ENCODE data around the gene LCP1.

GRCh38 chr13:46086985-46087384 lies 95.0 kb downstream of the LCP1 start:
- TF ChIP-seq CTCF (IDR thresholded peaks at IDR 0.05; ENCODE audit: insufficient read depth, low read length) (no peak), POLR2AphosphoS5 (IDR thresholded peaks at IDR 0.05; ENCODE audit: low read depth) (no peak)

Data from HL-60 (cell line).